CD4-positive, alpha-beta T cell treated with Interleukin-6 at 100 ng/mL for 8 hours (primary cell): ENCODE data around the gene BID.
"Not testable (repeated sequence)": the region's sequence is repeated elsewhere in the genome, so short reads cannot be mapped to it uniquely, and the experiment has no call there.

Experiments used
- DNase-seq: peaks from one replicate; pipeline ENCODE4 v3.0.0-alpha.2; 2020; ENCODE audit warnings: mixed read lengths, low spot score

Gene BID

GRCh38 chr22:17703811-17704210 lies 70.5 kb downstream of the BID start:
- no peak for DNase-seq

- DNase-seq: no peak
Measured at GRCh38 chr22:17700778-17701177, 73.5 kb downstream of the BID start.

- no peak for DNase-seq
Measured at GRCh38 chr22:17699696-17700340, 74.5 kb downstream of the BID start.

- DNase-seq: no peak
Measured at GRCh38 chr22:17698948-17699347, 75.3 kb downstream of the BID start.

- DNase-seq: not testable (repeated sequence)
Measured at GRCh38 chr22:17698276-17698675, 76.0 kb downstream of the BID start.

- not testable (repeated sequence) for DNase-seq
Measured at GRCh38 chr22:17697196-17697595, 77.1 kb downstream of the BID start.

GRCh38 chr22:17695986-17696385 lies 78.3 kb downstream of the BID start:
- no peak for DNase-seq

GRCh38 chr22:17694752-17695151 lies 79.5 kb downstream of the BID start:
- no peak for DNase-seq

GRCh38 chr22:17694193-17694592 lies 80.1 kb downstream of the BID start:
- no peak for DNase-seq

- no peak for DNase-seq
Measured at GRCh38 chr22:17692841-17693240, 81.4 kb downstream of the BID start.

GRCh38 chr22:17684245-17684644 lies 90.0 kb downstream of the BID start:
- DNase-seq: no peak
